HG03066 (cell line): ENCODE data around the gene RHOBTB1.
"Not testable (repeated sequence)": the region's sequence is repeated elsewhere in the genome, so short reads cannot be mapped to it uniquely, and the experiment has no call there.

Source experiments
- ATAC-seq: cut with Tn5 transposase; IDR thresholded peaks from one replicate; pipeline ENCODE4 v1.9.1; 2021; ENCODE audit warnings: low read depth; ENCODE audit not compliant: unreplicated experiment

RHOBTB1 gene

GRCh38 chr10:60944058-60944909 lies at the start of gene RHOBTB1:
Gene RHOBTB1, minus strand, starts transcription at chr10:60944185. Its CDS starts 32,643 bp downstream, at chr10:60911542.
- peak; percentile 33 for ATAC-seq

- ATAC-seq = no peak
These were observed 48.7 kb upstream of the RHOBTB1 start for GRCh38 chr10:60992636-60993035.

- no peak for ATAC-seq
These were observed 46.7 kb upstream of the RHOBTB1 start for GRCh38 chr10:60990663-60991062.

- ATAC-seq = no peak
These were observed 45.5 kb upstream of the RHOBTB1 start for GRCh38 chr10:60989400-60989876.

GRCh38 chr10:60986791-60987190 lies 42.8 kb upstream of the RHOBTB1 start:
- ATAC-seq = no peak

- ATAC-seq = no peak
These were observed 42.0 kb upstream of the RHOBTB1 start for GRCh38 chr10:60985951-60986350.

- ATAC-seq = no peak
These were observed 37.0 kb upstream of the RHOBTB1 start for GRCh38 chr10:60980997-60981396.

GRCh38 chr10:60979667-60980104 lies 35.7 kb upstream of the RHOBTB1 start:
- no peak for ATAC-seq

GRCh38 chr10:60978287-60979115 lies 34.5 kb upstream of the RHOBTB1 start:
- no peak for ATAC-seq

GRCh38 chr10:60977161-60978122 lies 33.5 kb upstream of the RHOBTB1 start:
- ATAC-seq = no peak

- ATAC-seq = no peak
These were observed 32.7 kb upstream of the RHOBTB1 start for GRCh38 chr10:60976687-60977086.

GRCh38 chr10:60975716-60976115 lies 31.7 kb upstream of the RHOBTB1 start:
- no peak for ATAC-seq

- no peak for ATAC-seq
These were observed 30.6 kb upstream of the RHOBTB1 start for GRCh38 chr10:60974463-60975149.

GRCh38 chr10:60973086-60973485 lies 29.1 kb upstream of the RHOBTB1 start:
- ATAC-seq = no peak

GRCh38 chr10:60972181-60972580 lies 28.2 kb upstream of the RHOBTB1 start:
- ATAC-seq = not testable (repeated sequence)

- no peak for ATAC-seq
These were observed 26.5 kb upstream of the RHOBTB1 start for GRCh38 chr10:60970526-60970925.

GRCh38 chr10:60968504-60968903 lies 24.5 kb upstream of the RHOBTB1 start:
- no peak for ATAC-seq

GRCh38 chr10:60967854-60968484 lies 24.0 kb upstream of the RHOBTB1 start:
- no peak for ATAC-seq

GRCh38 chr10:60967260-60967659 lies 23.3 kb upstream of the RHOBTB1 start:
- ATAC-seq = no peak
